HEK293 (cell line): Measurements from ENCODE around the gene GSTA1.
"Not testable (repeated sequence)": the region's sequence is repeated elsewhere in the genome, so short reads cannot be mapped to it uniquely, and the experiment has no call there.

ENCODE experiments used
- CTCF ChIA-PET: fragments of 350-600 bp; formaldehyde crosslinking; extraction: SDS; loops from one replicate; lab custom pipeline; 2021; ENCODE audit warnings: antibody characterized with exemption; lab: Yijun Ruan, JAX
- POLR2A ChIA-PET: fragments of 300-600 bp; formaldehyde crosslinking; extraction: SDS; loops from one replicate; lab custom pipeline; 2020; ENCODE audit warnings: antibody characterized with exemption, inconsistent platforms; lab: Yijun Ruan, JAX
- H3K27ac ChIP-seq: fragments of 200-500 bp; sonication (Bioruptor generic); 2 replicates; pipeline ENCODE4 v1.5.1; 2014; ENCODE audit warnings: low read depth, low read length, control low read depth, inconsistent platforms; ENCODE audit errors: extremely low read depth
- H3K36me3 ChIP-seq, 2 experiments: fragments of 200-500 bp in 1 of 2; sonication (Bioruptor generic) in 1 of 2; 1 replicate in 1 of 2; 2 replicates in 1 of 2; pipeline ENCODE4 v1.5.1; 2014 to 2017; ENCODE audit warnings: inconsistent platforms in 2 of 2, low read length in 2 of 2; ENCODE audit not compliant: control insufficient read depth in 2 of 2, insufficient read depth in 1 of 2
- H3K4me1 ChIP-seq: fragments of 200-500 bp; sonication (Bioruptor generic); 2 replicates; pipeline ENCODE4 v1.5.1; 2014; ENCODE audit warnings: mild to moderate bottlenecking, low read length, inconsistent platforms; ENCODE audit not compliant: control insufficient read depth, insufficient read depth
- H3K4me3 ChIP-seq: 2 replicates; pipeline ENCODE4 v1.5.1; 2011; ENCODE audit warnings: low read depth, mild to moderate bottlenecking, control low read depth, low read length, moderate library complexity
- H3K9me3 ChIP-seq: fragments of 200-500 bp; sonication (Bioruptor generic); 2 replicates; pipeline ENCODE4 v1.5.1; 2014; ENCODE audit warnings: low read depth, low read length, inconsistent platforms; ENCODE audit not compliant: control insufficient read depth, insufficient read depth
- BCL11B ChIP-seq: fragments of 450-650 bp; formaldehyde crosslinking; IDR thresholded peaks from 2 replicates; pipeline ENCODE4 v1.5.1; 2016; ENCODE audit warnings: low read depth, missing biosample characterization, missing genetic modification characterization
- FEZF1 ChIP-seq: fragments of 450-650 bp; formaldehyde crosslinking; IDR thresholded peaks from 2 replicates; pipeline ENCODE4 v1.5.1; 2016; ENCODE audit warnings: missing biosample characterization, missing genetic modification characterization
- KLF17 ChIP-seq: fragments of 450-650 bp; formaldehyde crosslinking; IDR thresholded peaks from 2 replicates; pipeline ENCODE4 v1.5.1; 2016; ENCODE audit warnings: missing biosample characterization, missing genetic modification characterization
- PATZ1 ChIP-seq: fragments of 450-650 bp; formaldehyde crosslinking; IDR thresholded peaks from 2 replicates; pipeline ENCODE4 v1.5.1; 2016; ENCODE audit warnings: missing biosample characterization, missing genetic modification characterization
- RBAK ChIP-seq: fragments of 450-650 bp; formaldehyde crosslinking; IDR thresholded peaks from 2 replicates; pipeline ENCODE4 v1.5.1; 2016; ENCODE audit warnings: missing biosample characterization, missing genetic modification characterization
- ZNF169 ChIP-seq: fragments of 450-650 bp; formaldehyde crosslinking; IDR thresholded peaks from 2 replicates; pipeline ENCODE4 v1.5.1; 2016; ENCODE audit warnings: missing biosample characterization, missing genetic modification characterization
- ZNF274 ChIP-seq, 2 experiments: fragments of 200-500 bp in 1 of 2; fragments of 450-650 bp in 1 of 2; sonication (Bioruptor generic) in 1 of 2; formaldehyde crosslinking in 1 of 2; IDR thresholded peaks; 2 replicates each; pipeline versions ENCODE4 v1.5.1 to v1.6.1; 2014 to 2016; ENCODE audit warnings: borderline replicate concordance in 1 of 2, inconsistent platforms in 1 of 2, low read length in 1 of 2, missing biosample characterization in 1 of 2, missing genetic modification characterization in 1 of 2
- ZNF350 ChIP-seq: fragments of 450-650 bp; formaldehyde crosslinking; IDR thresholded peaks from 2 replicates; pipeline ENCODE4 v1.5.0; 2017; ENCODE audit warnings: missing biosample characterization, mild to moderate bottlenecking, missing genetic modification characterization
- ZNF366 ChIP-seq: fragments of 450-650 bp; formaldehyde crosslinking; conservative IDR thresholded peaks from 2 replicates; pipeline ENCODE4 v1.5.1; 2016; ENCODE audit warnings: missing biosample characterization, missing genetic modification characterization
- ZNF398 ChIP-seq: fragments of 450-650 bp; formaldehyde crosslinking; IDR thresholded peaks from 2 replicates; pipeline ENCODE4 v1.5.1; 2017; ENCODE audit warnings: missing biosample characterization, missing genetic modification characterization
- ZNF639 ChIP-seq: fragments of 450-650 bp; formaldehyde crosslinking; IDR thresholded peaks from 2 replicates; pipeline ENCODE4 v1.5.1; 2016; ENCODE audit warnings: missing biosample characterization, missing genetic modification characterization
- ZNF777 ChIP-seq: fragments of 450-650 bp; formaldehyde crosslinking; IDR thresholded peaks from 2 replicates; pipeline ENCODE4 v1.5.1; 2017; ENCODE audit warnings: missing biosample characterization, missing genetic modification characterization, borderline replicate concordance
- ZSCAN16 ChIP-seq: fragments of 450-650 bp; formaldehyde crosslinking; IDR thresholded peaks from 2 replicates; pipeline ENCODE4 v1.5.1; 2016; ENCODE audit warnings: missing biosample characterization, missing genetic modification characterization

GSTA1 gene

GRCh38 chr6:52826513-52826912, 22.9 kb upstream of the GSTA1 start:
- Histone ChIP-seq H3K4me3 (no peak overlapping the region), H3K27ac (no peak overlapping the region), H3K9me3 (no peaks in the 10 kb centered on the region), H3K4me1 (no peaks in the 10 kb centered on the region), H3K36me3 (no peaks in the 10 kb centered on the region)
- TF ChIP-seq ZSCAN16 (tag by site-specific recombination), result no peak
- TF ChIP-seq, all 188 proteins: peak for 0
- ChIA-PET POLR2A (no interaction called here), CTCF (no interaction called here)

GRCh38 chr6:52825900-52826459, 22.4 kb upstream of the GSTA1 start:
- H3K36me3 ChIP-seq, POLR2A ChIA-PET, H3K27ac ChIP-seq, H3K4me3 ChIP-seq, H3K9me3 ChIP-seq, H3K4me1 ChIP-seq: not testable (repeated sequence)
- CTCF ChIA-PET, result interaction anchor here (1.6 kb wide), 1 partner anchor 10 kb away, joined by 3 read pairs; no protein-coding TSS in a partner anchor

- H3K4me3 ChIP-seq, H3K9me3 ChIP-seq, H3K27ac ChIP-seq, H3K4me1 ChIP-seq, POLR2A ChIA-PET, H3K36me3 ChIP-seq: not testable (repeated sequence)
- CTCF ChIA-PET, result interaction anchor here (1.6 kb wide), 1 partner anchor 10 kb away, joined by 3 read pairs; no protein-coding TSS in a partner anchor
Measured at GRCh38 chr6:52825270-52825793, 21.7 kb upstream of the GSTA1 start.

- Histone ChIP-seq H3K4me1 (no peaks in the 10 kb centered on the region), H3K36me3 (no peaks in the 10 kb centered on the region), H3K4me3 (no peak overlapping the region), H3K27ac (no peak overlapping the region), H3K9me3 (no peaks in the 10 kb centered on the region)
- no peak for TF ChIP-seq ZNF639
- no peak for TF ChIP-seq KLF17 (tag by site-specific recombination)
- TF ChIP-seq ZNF366 (tag by site-specific recombination), result no peak
- no peak for TF ChIP-seq RBAK (tag by site-specific recombination)
- no peak for TF ChIP-seq ZNF350 (tag by site-specific recombination)
- TF ChIP-seq ZNF777 (tag by site-specific recombination), result no peak
- no peak for TF ChIP-seq ZNF169 (tag by site-specific recombination)
- no peak for TF ChIP-seq ZNF398
- TF ChIP-seq BCL11B (tag by site-specific recombination), result no peak
- no peak for TF ChIP-seq PATZ1 (tag by site-specific recombination)
- TF ChIP-seq FEZF1, result no peak
- no peak for TF ChIP-seq ZNF274 (IDR thresholded peaks at IDR 0.05; ENCODE audit: low read length)
- TF ChIP-seq ZNF274 (tag by site-specific recombination; IDR thresholded peaks at IDR 0.05; ENCODE audit: borderline replicate concordance), result no peak
- ChIA-PET CTCF (interaction anchor here (0.6 kb wide), 1 partner anchor 113 kb away, joined by 5 read pairs; no protein-coding TSS in a partner anchor), POLR2A (no interaction called here)
Measured at GRCh38 chr6:52821842-52822241, 18.2 kb upstream of the GSTA1 start.
